ENCODE results near the gene UNC13C. TPM values are rescaled to one million over a fixed set of nuclear protein-coding genes. Genes with fewer than 3 reads are reported as not detected.

Gene UNC13C
- total and polyA plus RNA-seq, 10 of the 15 experiments (the other 5 are each of a cell fraction or from before 2014, with no cell fraction given) = 9.9 to 81.3 (median 25.0) TPM

GRCh38 chr15:54619180-54619579, 640.9 kb downstream of the UNC13C start:
- POLR2A ChIA-PET = interaction anchor here (2.4 kb wide), 1 partner anchor 35 kb away, joined by 13 read pairs; no protein-coding TSS in a partner anchor
- Histone ChIP-seq H4K20me1 (ENCODE audit: control insufficient read depth, insufficient read depth) (no peaks in the 10 kb centered on the region), H3K9ac (ENCODE audit: control insufficient read depth, insufficient read depth, low read length) (no peak overlapping the region), H3K4me1 (ENCODE audit: control insufficient read depth, insufficient read depth, low read length) (no peaks in the 10 kb centered on the region), H3K27ac (ENCODE audit: control insufficient read depth, insufficient read depth) (no peak overlapping the region), H3K27me3 (replicated peaks in 1 of 2; ENCODE audit: control insufficient read depth in 2 of 2, insufficient read depth in 2 of 2, low read length in 1 of 2) (no peaks in the 10 kb centered on the region), H3K79me2 (ENCODE audit: control insufficient read depth, insufficient read depth, low read length) (no peaks in the 10 kb centered on the region), H2AFZ (ENCODE audit: control insufficient read depth, low read depth, low read length) (no peak overlapping the region), H3K9me3 (replicated peaks; ENCODE audit: control insufficient read depth, insufficient read depth, low read length) (no peaks in the 10 kb centered on the region), H3K4me2 (ENCODE audit: control insufficient read depth, insufficient read depth) (no peak overlapping the region), H3K36me3 (ENCODE audit: control insufficient read depth in 2 of 2, insufficient read depth in 2 of 2, low read length in 1 of 2) (no peaks in the 10 kb centered on the region), H3K4me3 (no peak overlapping the region)
- in situ Hi-C loops (cut with MboI) (no loop called here), intact Hi-C loops (cut with micrococcal nuclease; ENCODE audit: unreplicated experiment) (no loop called here)
- SMC1A ChIA-PET (ENCODE audit: uncharacterized antibody, unreplicated experiment) = interaction anchor here (0.7 to 6.8 kb wide), 11 partner anchors 8 to 634 kb away, joined by 3 to 75 read pairs (median 4); no protein-coding TSS in a partner anchor
- RAD21 ChIA-PET (ENCODE audit: unreplicated experiment) = interaction anchor here (1.0 to 2.6 kb wide), 5 partner anchors 10 to 112 kb away, joined by 3 to 8 read pairs (median 4); no protein-coding TSS in a partner anchor
- FAIRE-seq (no peak), DNase-seq (ENCODE audit: low read depth, low spot score) (no peak), ATAC-seq (no peak)
- whole genome bisulfite sequencing (ENCODE audit: insufficient coverage, insufficient replicate concordance, low lambda C conversion rate, missing lambda C conversion rate) = 13% methylated on average over 3 of the region's 3 CpGs
- BruUV-seq (replicated peaks) = no TSS peak
- no peak for TF ChIP-seq TARDBP (IDR thresholded peaks at IDR 0.05; ENCODE audit: borderline replicate concordance)
- TF ChIP-seq YY1 (IDR thresholded peaks at IDR 0.05; ENCODE audit: low read depth, low read length) = no peak
- TF ChIP-seq SUZ12 (IDR thresholded peaks at IDR 0.05; ENCODE audit: unreplicated experiment) = no peak
- no peak for TF ChIP-seq ZNF274 (IDR thresholded peaks at IDR 0.05; ENCODE audit: insufficient read depth, insufficient read length)
- no peak for TF ChIP-seq ZBTB33 (IDR thresholded peaks at IDR 0.05)
- no peak for TF ChIP-seq NFYB (IDR thresholded peaks at IDR 0.05; ENCODE audit: insufficient read depth, low read depth, low read length)
- no peak for TF ChIP-seq PKNOX1 (IDR thresholded peaks at IDR 0.05)
- TF ChIP-seq RFX5 (IDR thresholded peaks at IDR 0.05; ENCODE audit: low read depth, low read length) = no peak
- no peak for TF ChIP-seq NRF1 (conservative IDR thresholded peaks at IDR 0.05; ENCODE audit: low read depth, low read length)
- no peak for TF ChIP-seq POLR2A (IDR thresholded peaks at IDR 0.05; ENCODE audit: low read depth, low read length)
- TF ChIP-seq CHD1 (IDR thresholded peaks at IDR 0.05; ENCODE audit: low read depth, low read length) = no peak
- no peak for TF ChIP-seq CEBPZ (IDR thresholded peaks at IDR 0.05; ENCODE audit: low read depth, low read length)
- TF ChIP-seq NR2C1 (IDR thresholded peaks at IDR 0.05) = no peak
- no peak for TF ChIP-seq POLR2AphosphoS5 (IDR thresholded peaks at IDR 0.05; ENCODE audit: low read length)
- no peak for TF ChIP-seq MTA3 (IDR thresholded peaks at IDR 0.05; ENCODE audit: borderline replicate concordance, low read length)
- CTCF ChIA-PET = interaction anchor here (1.4 to 2.9 kb wide), 2 partner anchors 18 to 32 kb away, joined by 3 to 14 read pairs; no protein-coding TSS in a partner anchor

Measured in GM12878 (cell line).